ENCODE measurements around the gene CLVS2.

DNA sequence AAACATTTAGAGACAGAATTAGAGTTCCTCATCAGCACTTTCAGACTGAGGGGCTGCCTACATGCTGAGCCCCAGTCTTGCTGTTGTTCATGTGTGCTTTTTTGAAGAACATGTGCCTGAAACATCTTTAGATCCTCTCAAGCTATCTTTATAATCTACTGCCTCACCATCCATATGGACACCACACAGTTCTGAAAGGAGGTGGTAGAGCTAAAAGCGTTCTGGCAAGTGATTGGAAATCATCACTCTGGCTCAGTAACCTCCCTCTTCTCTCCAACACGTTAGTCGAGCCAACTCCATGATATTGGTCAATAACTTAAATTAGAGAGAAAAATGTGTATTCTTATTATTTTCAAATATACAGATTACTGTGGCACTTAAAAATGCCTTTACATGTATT is 40.6 kb downstream of the CLVS2 start:
- TF ChIP-seq, protein P1, sequence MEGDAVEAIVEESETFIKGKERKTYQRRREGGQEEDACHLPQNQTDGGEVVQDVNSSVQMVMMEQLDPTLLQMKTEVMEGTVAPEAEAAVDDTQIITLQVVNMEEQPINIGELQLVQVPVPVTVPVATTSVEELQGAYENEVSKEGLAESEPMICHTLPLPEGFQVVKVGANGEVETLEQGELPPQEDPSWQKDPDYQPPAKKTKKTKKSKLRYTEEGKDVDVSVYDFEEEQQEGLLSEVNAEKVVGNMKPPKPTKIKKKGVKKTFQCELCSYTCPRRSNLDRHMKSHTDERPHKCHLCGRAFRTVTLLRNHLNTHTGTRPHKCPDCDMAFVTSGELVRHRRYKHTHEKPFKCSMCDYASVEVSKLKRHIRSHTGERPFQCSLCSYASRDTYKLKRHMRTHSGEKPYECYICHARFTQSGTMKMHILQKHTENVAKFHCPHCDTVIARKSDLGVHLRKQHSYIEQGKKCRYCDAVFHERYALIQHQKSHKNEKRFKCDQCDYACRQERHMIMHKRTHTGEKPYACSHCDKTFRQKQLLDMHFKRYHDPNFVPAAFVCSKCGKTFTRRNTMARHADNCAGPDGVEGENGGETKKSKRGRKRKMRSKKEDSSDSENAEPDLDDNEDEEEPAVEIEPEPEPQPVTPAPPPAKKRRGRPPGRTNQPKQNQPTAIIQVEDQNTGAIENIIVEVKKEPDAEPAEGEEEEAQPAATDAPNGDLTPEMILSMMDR (IDR thresholded peaks at IDR 0.05) = no peak
- TF ChIP-seq POLR2A (IDR thresholded peaks at IDR 0.05) = no peak
